OCI-LY7 (cell line): ENCODE measurements around the gene PYCARD.

Experiments
- CTCF ChIP-seq: fragments of 200-600 bp; sonication (generic); conservative IDR thresholded peaks from 2 replicates; pipeline ENCODE4 v1.5.1; 2014; ENCODE audit warnings: mild to moderate bottlenecking, antibody characterized with exemption, low read length, moderate library complexity, mixed read lengths
- EZH2phosphoT487 ChIP-seq: fragments of 200-600 bp; sonication (generic); IDR thresholded peaks from 2 replicates; pipeline ENCODE4 v1.6.1; 2018; ENCODE audit warnings: low read depth, borderline replicate concordance, mild to moderate bottlenecking, mixed run types, antibody characterized with exemption, low read length, moderate library complexity, mixed read lengths

GRCh38 chr16:31196324-31197088, 6.1 kb downstream of the PYCARD start:
- TF ChIP-seq CTCF: no peak
- no peak for TF ChIP-seq EZH2phosphoT487
